GM23338 (cell line): Measurements from ENCODE around the gene OR4D5. TPM values are rescaled to one million over a fixed set of nuclear protein-coding genes. Genes with fewer than 3 reads are reported as not detected.

ENCODE experiments used
- ATAC-seq: fragments of 200-7000 bp; cut with Tn5 transposase; 3 replicates; pipeline ENCODE4 v1.9.1; 2020
- DNase-seq: peaks from one replicate; pipeline ENCODE4 v3.0.0-alpha.2; 2015; ENCODE audit warnings: low spot score
- H2AFZ ChIP-seq: fragments of 200-600 bp; sonication (generic); 2 replicates; pipeline ENCODE4 v1.8.0; 2016; ENCODE audit warnings: antibody characterized with exemption, mild to moderate bottlenecking, moderate library complexity
- H3F3A ChIP-seq: fragments of 200-600 bp; sonication (generic); replicated peaks from 2 replicates; pipeline ENCODE4 v1.8.0; 2017; ENCODE audit warnings: antibody characterized with exemption, mixed run types, low read depth
- H3K27ac ChIP-seq: fragments of 200-600 bp; sonication (generic); 2 replicates; pipeline ENCODE4 v1.6.1; 2016; ENCODE audit warnings: low read depth
- H3K27me3 ChIP-seq: fragments of 200-600 bp; sonication (generic); 2 replicates; pipeline ENCODE4 v1.8.0; 2016; ENCODE audit warnings: mild to moderate bottlenecking, mixed run types, moderate library complexity; ENCODE audit not compliant: insufficient read depth
- H3K36me3 ChIP-seq: fragments of 200-600 bp; sonication (generic); 2 replicates; pipeline ENCODE4 v1.8.0; 2016; ENCODE audit warnings: mild to moderate bottlenecking; ENCODE audit not compliant: insufficient read depth
- H3K4me1 ChIP-seq: fragments of 200-600 bp; sonication (generic); 2 replicates; pipeline ENCODE4 v1.8.0; 2016; ENCODE audit warnings: mild to moderate bottlenecking, moderate library complexity; ENCODE audit not compliant: insufficient read depth
- H3K4me2 ChIP-seq: fragments of 200-600 bp; sonication (generic); 2 replicates; pipeline ENCODE4 v1.7.1; 2017; ENCODE audit warnings: mixed run types
- H3K4me3 ChIP-seq: fragments of 200-600 bp; sonication (generic); 2 replicates; pipeline ENCODE4 v1.6.1; 2016; ENCODE audit warnings: mixed run types
- H3K79me2 ChIP-seq: fragments of 200-600 bp; sonication (generic); replicated peaks from 2 replicates; pipeline ENCODE4 v1.8.0; 2017; ENCODE audit warnings: mild to moderate bottlenecking; ENCODE audit not compliant: insufficient read depth
- H3K9me2 ChIP-seq: fragments of 200-600 bp; sonication (generic); 2 replicates; pipeline ENCODE4 v1.8.0; 2017; ENCODE audit not compliant: insufficient read depth
- H4K20me1 ChIP-seq: fragments of 200-600 bp; sonication (generic); replicated peaks from 2 replicates; pipeline ENCODE4 v1.8.0; 2017; ENCODE audit warnings: mild to moderate bottlenecking; ENCODE audit not compliant: insufficient read depth
- H3K27ac Mint-ChIP-seq: 2 replicates; pipeline ENCODE4 v1.8.0; 2020; ENCODE audit warnings: inconsistent platforms, mild to moderate bottlenecking, moderate library complexity, mixed read lengths
- H3K27me3 Mint-ChIP-seq: 3 replicates; pipeline ENCODE4 v1.8.0; 2022; ENCODE audit warnings: low read depth, mild to moderate bottlenecking, moderate library complexity, mixed read lengths, inconsistent platforms; ENCODE audit not compliant: insufficient read depth, poor library complexity
- H3K36me3 Mint-ChIP-seq: 3 replicates; pipeline ENCODE4 v1.8.0; 2021; ENCODE audit warnings: low read depth, mild to moderate bottlenecking, inconsistent platforms, moderate library complexity, mixed read lengths
- H3K4me1 Mint-ChIP-seq: 3 replicates; pipeline ENCODE4 v1.8.0; 2020; ENCODE audit warnings: mild to moderate bottlenecking, inconsistent platforms, mixed read lengths
- H3K4me3 Mint-ChIP-seq: 3 replicates; pipeline ENCODE4 v1.8.0; 2021; ENCODE audit warnings: moderate library complexity, mild to moderate bottlenecking, inconsistent platforms, mixed read lengths
- H3K9me3 Mint-ChIP-seq: 3 replicates; pipeline ENCODE4 v1.8.0; 2020; ENCODE audit warnings: moderate library complexity, mild to moderate bottlenecking, inconsistent platforms, mixed read lengths
- EZH2 ChIP-seq: fragments of 200-600 bp; sonication (generic); IDR thresholded peaks from one replicate; pipeline ENCODE4 v1.8.0; 2017; ENCODE audit warnings: antibody characterized with exemption, mild to moderate bottlenecking, low read depth; ENCODE audit not compliant: unreplicated experiment
- JUNB ChIP-seq: IDR thresholded peaks from one replicate; pipeline ENCODE4 v1.6.1; 2016; ENCODE audit warnings: antibody characterized with exemption; ENCODE audit not compliant: unreplicated experiment
- POLR2AphosphoS5 ChIP-seq: IDR thresholded peaks from 2 replicates; pipeline ENCODE4 v1.6.1; 2016; ENCODE audit warnings: antibody characterized with exemption, low read depth
- STAT1 ChIP-seq: IDR thresholded peaks from one replicate; pipeline ENCODE4 v1.6.1; 2016; ENCODE audit warnings: antibody characterized with exemption; ENCODE audit not compliant: unreplicated experiment
- ZNF114 ChIP-seq: fragments of 250-450 bp; sonication (Bioruptor Pico); IDR thresholded peaks from 2 replicates; pipeline ENCODE4 v1.5.0; 2020; ENCODE audit warnings: mild to moderate bottlenecking, moderate library complexity
- ZNF331 ChIP-seq: fragments of 250-450 bp; sonication (Bioruptor Pico); IDR thresholded peaks from 2 replicates; pipeline ENCODE4 v1.5.0; 2020; ENCODE audit warnings: low read depth, mild to moderate bottlenecking, moderate library complexity
- polyA plus RNA-seq: library from polyadenylated mRNA; unstranded; fragments of >200 nt; fragmentation: Nextera tagmentation; extraction: Ambion mirVana; gene quantifications from 2 replicates; pipeline ENCODE4 v1.2.1, GENCODE V29; 2016
- total RNA-seq: library from RNA; depleted of rRNA; stranded (reverse); fragments of >200 nt; shearing (Covaris generic); gene quantifications from 2 replicates; pipeline ENCODE4 v1.2.3, GENCODE V29; 2014
- TF ChIP-seq, protein P1 (sequence below): IDR thresholded peaks from 2 replicates; pipeline ENCODE4 v1.6.1; 2016; ENCODE audit warnings: antibody characterized with exemption
- TF ChIP-seq, protein P2 (sequence below): IDR thresholded peaks from one replicate; pipeline ENCODE4 v1.6.1; 2018; ENCODE audit warnings: antibody characterized with exemption; ENCODE audit not compliant: unreplicated experiment
- TF ChIP-seq, protein P3 (sequence below), 2 experiments: fragments of 200-600 bp in 1 of 2; sonication (generic) in 1 of 2; conservative IDR thresholded peaks; 2 replicates each; pipeline versions ENCODE4 v1.5.1 to v1.6.1; 2016 to 2017; ENCODE audit warnings: antibody characterized with exemption in 2 of 2, low read depth in 2 of 2, mild to moderate bottlenecking in 2 of 2, moderate library complexity in 1 of 2

The OR4D5 gene
- total and polyA plus RNA-seq, 2 experiments from 2014 or later: not detected

DNA sequence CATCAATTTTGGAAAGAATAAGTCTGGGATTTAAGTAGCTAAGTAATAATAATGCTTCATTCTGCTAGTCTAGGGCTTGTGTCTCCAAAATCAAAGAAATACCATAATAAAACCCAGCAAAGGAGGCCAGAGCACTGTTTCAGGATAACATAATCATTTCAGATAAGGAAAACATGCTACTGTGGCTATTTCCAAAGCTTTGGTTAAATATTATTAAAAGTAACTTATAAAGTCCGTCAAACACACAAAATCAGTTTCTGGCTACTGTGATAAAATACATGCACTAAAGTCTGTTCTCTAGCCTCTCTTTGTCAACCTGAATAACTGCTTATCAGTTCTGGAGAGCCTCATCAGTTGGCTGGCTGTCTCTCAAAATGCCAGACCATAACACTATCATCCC, 5.7 kb downstream of the OR4D5 start:
- Mint-ChIP-seq H3K4me1 (no peaks in the 10 kb centered on the region), H3K27me3 (peaks cover 2% of the 10 kb centered on the region), H3K9me3 (no peaks in the 10 kb centered on the region), H3K36me3 (no peaks in the 10 kb centered on the region), H3K4me3 (no peak overlapping the region), H3K27ac (no peak overlapping the region)
- Histone ChIP-seq H4K20me1 (no peaks in the 10 kb centered on the region), H3F3A (no peaks in the 10 kb centered on the region), H3K9me2 (no peaks in the 10 kb centered on the region), H3K27ac (no peak overlapping the region), H3K36me3 (no peaks in the 10 kb centered on the region), H3K4me3 (no peak overlapping the region), H3K79me2 (no peaks in the 10 kb centered on the region), H2AFZ (no peak overlapping the region), H3K4me1 (no peaks in the 10 kb centered on the region), H3K27me3 (no peaks in the 10 kb centered on the region), H3K4me2 (no peak overlapping the region)
- ATAC-seq: no peak
- DNase-seq: no peak
- TF ChIP-seq STAT1: no peak
- TF ChIP-seq, protein P1, sequence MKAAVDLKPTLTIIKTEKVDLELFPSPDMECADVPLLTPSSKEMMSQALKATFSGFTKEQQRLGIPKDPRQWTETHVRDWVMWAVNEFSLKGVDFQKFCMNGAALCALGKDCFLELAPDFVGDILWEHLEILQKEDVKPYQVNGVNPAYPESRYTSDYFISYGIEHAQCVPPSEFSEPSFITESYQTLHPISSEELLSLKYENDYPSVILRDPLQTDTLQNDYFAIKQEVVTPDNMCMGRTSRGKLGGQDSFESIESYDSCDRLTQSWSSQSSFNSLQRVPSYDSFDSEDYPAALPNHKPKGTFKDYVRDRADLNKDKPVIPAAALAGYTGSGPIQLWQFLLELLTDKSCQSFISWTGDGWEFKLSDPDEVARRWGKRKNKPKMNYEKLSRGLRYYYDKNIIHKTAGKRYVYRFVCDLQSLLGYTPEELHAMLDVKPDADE: no peak
- TF ChIP-seq, protein P2, sequence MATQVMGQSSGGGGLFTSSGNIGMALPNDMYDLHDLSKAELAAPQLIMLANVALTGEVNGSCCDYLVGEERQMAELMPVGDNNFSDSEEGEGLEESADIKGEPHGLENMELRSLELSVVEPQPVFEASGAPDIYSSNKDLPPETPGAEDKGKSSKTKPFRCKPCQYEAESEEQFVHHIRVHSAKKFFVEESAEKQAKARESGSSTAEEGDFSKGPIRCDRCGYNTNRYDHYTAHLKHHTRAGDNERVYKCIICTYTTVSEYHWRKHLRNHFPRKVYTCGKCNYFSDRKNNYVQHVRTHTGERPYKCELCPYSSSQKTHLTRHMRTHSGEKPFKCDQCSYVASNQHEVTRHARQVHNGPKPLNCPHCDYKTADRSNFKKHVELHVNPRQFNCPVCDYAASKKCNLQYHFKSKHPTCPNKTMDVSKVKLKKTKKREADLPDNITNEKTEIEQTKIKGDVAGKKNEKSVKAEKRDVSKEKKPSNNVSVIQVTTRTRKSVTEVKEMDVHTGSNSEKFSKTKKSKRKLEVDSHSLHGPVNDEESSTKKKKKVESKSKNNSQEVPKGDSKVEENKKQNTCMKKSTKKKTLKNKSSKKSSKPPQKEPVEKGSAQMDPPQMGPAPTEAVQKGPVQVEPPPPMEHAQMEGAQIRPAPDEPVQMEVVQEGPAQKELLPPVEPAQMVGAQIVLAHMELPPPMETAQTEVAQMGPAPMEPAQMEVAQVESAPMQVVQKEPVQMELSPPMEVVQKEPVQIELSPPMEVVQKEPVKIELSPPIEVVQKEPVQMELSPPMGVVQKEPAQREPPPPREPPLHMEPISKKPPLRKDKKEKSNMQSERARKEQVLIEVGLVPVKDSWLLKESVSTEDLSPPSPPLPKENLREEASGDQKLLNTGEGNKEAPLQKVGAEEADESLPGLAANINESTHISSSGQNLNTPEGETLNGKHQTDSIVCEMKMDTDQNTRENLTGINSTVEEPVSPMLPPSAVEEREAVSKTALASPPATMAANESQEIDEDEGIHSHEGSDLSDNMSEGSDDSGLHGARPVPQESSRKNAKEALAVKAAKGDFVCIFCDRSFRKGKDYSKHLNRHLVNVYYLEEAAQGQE: no peak
- TF ChIP-seq POLR2AphosphoS5: no peak
- no peak for TF ChIP-seq JUNB
- TF ChIP-seq, protein P3, sequence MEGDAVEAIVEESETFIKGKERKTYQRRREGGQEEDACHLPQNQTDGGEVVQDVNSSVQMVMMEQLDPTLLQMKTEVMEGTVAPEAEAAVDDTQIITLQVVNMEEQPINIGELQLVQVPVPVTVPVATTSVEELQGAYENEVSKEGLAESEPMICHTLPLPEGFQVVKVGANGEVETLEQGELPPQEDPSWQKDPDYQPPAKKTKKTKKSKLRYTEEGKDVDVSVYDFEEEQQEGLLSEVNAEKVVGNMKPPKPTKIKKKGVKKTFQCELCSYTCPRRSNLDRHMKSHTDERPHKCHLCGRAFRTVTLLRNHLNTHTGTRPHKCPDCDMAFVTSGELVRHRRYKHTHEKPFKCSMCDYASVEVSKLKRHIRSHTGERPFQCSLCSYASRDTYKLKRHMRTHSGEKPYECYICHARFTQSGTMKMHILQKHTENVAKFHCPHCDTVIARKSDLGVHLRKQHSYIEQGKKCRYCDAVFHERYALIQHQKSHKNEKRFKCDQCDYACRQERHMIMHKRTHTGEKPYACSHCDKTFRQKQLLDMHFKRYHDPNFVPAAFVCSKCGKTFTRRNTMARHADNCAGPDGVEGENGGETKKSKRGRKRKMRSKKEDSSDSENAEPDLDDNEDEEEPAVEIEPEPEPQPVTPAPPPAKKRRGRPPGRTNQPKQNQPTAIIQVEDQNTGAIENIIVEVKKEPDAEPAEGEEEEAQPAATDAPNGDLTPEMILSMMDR (conservative IDR thresholded peaks at IDR 0.05; ENCODE audit: low read depth in 2 of 2): no peak
- TF ChIP-seq EZH2: no peak
- no peak for TF ChIP-seq ZNF331 (CRISPR knock-in tag)

DNA sequence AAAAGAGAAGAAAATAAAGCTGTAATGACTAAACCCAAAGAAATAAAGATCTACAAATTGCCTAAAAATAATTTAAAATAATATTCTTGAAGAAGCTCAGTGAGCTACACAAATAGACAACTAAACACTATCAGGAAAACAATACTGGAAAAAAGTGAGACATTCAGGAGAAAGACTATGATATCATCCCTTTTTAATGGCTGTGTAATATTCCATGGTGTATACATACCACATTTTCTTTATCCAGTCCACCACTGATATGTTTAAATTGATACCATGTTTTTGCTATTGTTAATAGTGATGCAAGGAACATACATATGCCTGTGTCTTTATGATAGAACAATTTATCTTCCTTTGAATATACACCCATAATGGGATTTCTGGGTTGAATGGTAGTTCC, 17.3 kb downstream of the OR4D5 start:
- no peaks in the 10 kb centered on the region for H3K79me2 ChIP-seq
- no peak overlapping the region for H2AFZ ChIP-seq
- peaks cover 2% of the 10 kb centered on the region; the same call in 1 of the 3 replicates for H3K36me3 Mint-ChIP-seq
- no peaks in the 10 kb centered on the region for H3K4me1 Mint-ChIP-seq
- no peaks in the 10 kb centered on the region for H4K20me1 ChIP-seq
- no peak overlapping the region for H3K27ac Mint-ChIP-seq
- H3K9me2 ChIP-seq: no peaks in the 10 kb centered on the region
- DNase-seq (no peak), ATAC-seq (no peak)
- H3K9me3 Mint-ChIP-seq: peaks cover 7% of the 10 kb centered on the region; the same call in 2 of the 3 replicates
- no peaks in the 10 kb centered on the region for H3K36me3 ChIP-seq
- no peaks in the 10 kb centered on the region for H3F3A ChIP-seq
- H3K4me1 ChIP-seq: no peaks in the 10 kb centered on the region
- no peak overlapping the region for H3K4me3 ChIP-seq
- no peaks in the 10 kb centered on the region for H3K27me3 Mint-ChIP-seq
- no peak overlapping the region for H3K4me2 ChIP-seq
- no peak overlapping the region for H3K4me3 Mint-ChIP-seq
- H3K27ac ChIP-seq: no peak overlapping the region
- H3K27me3 ChIP-seq: no peaks in the 10 kb centered on the region
- TF ChIP-seq, protein P1: no peak
- TF ChIP-seq JUNB: no peak
- no peak for TF ChIP-seq STAT1
- no peak for TF ChIP-seq POLR2AphosphoS5
- no peak for TF ChIP-seq ZNF114 (CRISPR knock-in tag)
- TF ChIP-seq, protein P3 (conservative IDR thresholded peaks at IDR 0.05; ENCODE audit: low read depth in 2 of 2): no peak
- TF ChIP-seq EZH2: no peak
- TF ChIP-seq, protein P2: no peak
- TF ChIP-seq ZNF331 (CRISPR knock-in tag): no peak
